NOMO-1 treated with DMSO at 0.1 percent for 48 hours (cell line): ENCODE measurements around the gene TCEAL2.
"Not testable (repeated sequence)": the region's sequence is repeated elsewhere in the genome, so short reads cannot be mapped to it uniquely, and the experiment has no call there.

Experiments
- DNase-seq: peaks from one replicate; lab custom pipeline; 2025; ENCODE audit not compliant: unreplicated experiment; lab: John Stamatoyannopoulos, UW

Gene TCEAL2

DNA sequence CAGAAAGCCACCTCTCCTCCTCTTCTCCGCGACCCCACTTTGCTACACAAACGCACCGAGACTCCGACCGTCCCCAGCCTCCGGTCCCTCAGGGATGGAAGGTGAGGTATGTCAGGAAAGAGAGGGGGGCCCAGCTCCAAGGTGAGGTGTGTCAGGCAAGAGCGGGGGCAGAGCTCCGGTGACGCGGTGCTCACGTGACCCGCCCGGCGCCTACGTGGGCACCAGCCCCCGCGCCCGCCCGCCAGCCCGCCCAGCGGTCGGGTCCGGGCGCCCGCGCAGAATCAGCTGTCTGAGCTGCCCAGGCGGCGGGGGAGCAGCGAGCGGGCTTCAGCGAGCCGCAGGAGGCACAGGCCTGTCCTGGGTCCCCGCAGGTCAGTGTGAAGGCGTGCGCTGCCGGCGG is at the start of gene TCEAL2:
TCEAL2 (plus strand) TSS at position 244 of the 400 bp plus-strand sequence. CDS start 1,152 bp downstream, outside the sequence.
- not testable (repeated sequence) for DNase-seq

DNA sequence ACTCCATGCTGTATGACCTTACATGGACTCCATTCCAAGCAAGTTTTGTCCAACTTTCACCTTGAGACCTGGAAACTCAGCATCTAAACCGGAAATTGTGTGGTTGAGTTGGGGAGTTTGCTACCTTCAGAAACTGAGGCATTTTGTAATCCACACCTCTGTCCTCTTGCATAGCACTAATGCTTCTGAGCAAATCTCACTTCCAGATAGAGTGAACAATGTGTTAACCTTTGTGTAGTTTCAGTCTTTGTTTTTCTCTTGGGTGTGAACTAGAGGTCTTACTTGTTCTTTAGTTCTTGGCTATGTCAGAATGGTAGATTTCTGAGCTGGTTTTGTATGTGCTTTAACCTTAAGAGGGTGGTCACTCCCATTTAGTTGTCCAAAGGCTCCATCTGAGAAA is 48.1 kb upstream of the TCEAL2 start:
- no peak for DNase-seq

DNA sequence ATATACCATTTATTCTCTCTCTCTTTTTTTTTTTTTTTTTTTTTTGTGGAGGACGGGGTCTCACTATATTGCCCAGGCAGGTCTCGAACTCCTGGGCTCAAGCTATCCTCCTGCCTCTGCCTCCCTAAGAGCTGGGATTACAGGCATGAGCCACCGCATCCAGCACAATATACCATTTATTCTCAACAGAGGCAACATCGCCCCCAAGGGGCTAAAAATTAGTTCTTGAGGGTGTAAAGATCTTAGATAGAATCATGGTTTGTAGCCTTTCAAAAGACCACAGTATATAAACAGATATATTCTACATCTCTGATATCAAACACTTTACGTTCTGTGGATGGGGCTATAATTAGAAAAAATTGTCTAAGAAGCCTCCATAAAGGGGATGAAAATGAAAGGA is 39.8 kb upstream of the TCEAL2 start:
- no peak for DNase-seq

DNA sequence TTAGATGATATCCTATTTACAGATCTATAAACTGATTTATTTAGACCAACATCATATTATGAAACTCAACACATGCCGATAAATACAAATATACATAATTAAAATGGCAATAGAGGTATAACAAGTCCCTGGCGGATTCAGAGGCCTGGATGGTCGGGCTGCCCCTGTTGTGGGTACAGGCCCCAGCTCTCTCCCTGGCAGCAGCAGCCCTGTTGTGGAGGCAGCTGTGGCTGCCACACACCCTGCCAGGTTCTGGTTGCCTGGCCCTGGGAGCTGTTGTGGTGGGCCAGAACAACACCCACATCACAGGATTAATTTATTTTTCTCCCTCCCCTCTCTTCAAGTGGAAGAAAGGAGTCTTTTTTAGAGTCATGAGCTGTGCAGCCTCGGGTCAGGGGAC is 12.1 kb upstream of the TCEAL2 start:
- no peak for DNase-seq

DNA sequence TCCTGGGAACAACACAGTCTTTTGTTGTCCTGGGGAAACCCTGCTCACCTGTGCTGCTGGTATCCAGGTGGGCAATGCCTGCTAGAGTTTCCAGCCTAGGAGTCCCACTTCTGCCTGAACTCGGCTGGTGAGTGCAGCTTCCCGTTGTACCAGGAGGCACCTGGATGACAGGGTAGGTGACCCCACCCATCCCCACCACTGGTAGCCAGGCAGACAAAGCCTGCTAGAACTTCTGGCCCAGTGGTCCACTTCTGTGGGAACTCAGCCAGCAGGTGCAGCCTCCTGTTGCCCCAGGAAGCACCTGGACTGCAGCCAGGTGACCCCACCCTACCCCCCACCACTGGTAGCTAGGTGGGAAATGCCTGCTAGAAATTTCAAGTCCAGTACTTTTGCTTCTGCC is 9.7 kb upstream of the TCEAL2 start:
- no peak for DNase-seq

DNA sequence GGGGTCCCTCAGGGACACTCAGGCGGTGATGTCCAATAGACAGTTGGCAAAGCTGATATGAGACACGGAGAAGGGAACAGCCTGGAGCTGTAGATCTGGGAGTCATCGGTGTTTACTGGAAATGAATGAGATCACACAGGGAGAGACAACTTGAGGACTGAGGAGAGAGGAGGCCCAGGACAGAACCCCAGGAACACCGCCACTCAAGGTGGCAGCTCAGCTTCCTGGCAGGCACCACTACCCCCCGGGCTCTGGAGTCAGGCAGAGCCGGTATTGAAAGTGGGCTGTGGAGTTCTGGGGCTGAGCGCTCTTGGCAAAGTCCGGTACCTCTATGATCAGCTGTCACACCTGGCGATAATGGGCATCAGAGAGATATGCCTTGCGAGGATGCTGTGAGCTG is 465 bp upstream of the TCEAL2 start:
- not testable (repeated sequence) for DNase-seq

DNA sequence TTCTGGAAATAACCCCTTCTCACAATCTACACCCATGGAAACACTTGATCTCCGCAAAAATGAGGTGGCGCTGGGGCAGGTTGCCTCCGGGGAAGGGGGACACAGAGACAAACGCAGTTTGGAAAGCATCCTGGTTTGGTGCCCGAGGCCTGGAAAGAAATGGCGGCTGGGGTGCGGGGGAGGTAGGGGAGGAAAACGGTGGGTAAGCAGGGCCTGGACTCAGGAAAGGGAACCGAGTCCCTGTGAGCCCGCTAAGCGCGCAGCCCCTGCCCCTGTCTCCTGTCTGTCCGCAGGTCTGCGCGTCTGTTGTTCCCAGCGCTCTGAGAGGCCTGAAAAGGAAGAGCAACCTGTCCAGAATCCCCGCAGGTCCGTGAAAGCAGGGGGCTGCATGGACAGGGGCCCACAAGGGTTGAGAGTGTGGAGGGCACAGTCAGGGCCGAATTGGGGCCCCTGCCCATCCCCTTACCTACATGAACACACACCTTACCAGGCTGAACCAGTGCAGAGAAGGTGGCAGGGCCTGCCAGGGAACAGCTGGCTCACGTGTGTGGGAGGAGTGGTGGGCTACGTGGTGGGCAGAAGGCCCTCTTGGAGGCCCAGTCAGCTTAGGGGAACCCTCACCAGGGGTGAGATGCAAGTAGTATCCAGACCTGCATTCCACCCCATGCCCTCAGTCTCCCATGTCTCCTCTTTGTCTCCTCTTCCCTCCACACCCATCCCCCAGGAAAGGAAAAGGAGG is 770 bp downstream of the TCEAL2 start:
- not testable (repeated sequence) for DNase-seq

DNA sequence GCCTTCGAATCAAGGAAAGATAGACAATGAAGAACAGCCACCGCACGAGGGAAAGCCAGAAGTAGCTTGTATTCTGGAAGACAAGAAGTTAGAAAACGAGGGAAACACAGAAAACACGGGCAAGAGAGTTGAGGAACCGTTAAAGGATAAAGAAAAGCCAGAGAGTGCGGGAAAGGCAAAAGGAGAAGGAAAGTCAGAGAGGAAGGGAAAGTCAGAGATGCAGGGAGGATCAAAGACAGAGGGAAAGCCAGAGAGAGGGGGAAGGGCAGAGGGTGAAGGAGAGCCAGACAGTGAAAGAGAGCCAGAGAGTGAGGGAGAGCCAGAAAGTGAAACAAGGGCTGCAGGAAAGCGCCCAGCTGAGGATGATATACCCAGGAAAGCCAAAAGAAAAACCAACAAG is 1.4 kb downstream of the TCEAL2 start:
- DNase-seq: no peak

DNA sequence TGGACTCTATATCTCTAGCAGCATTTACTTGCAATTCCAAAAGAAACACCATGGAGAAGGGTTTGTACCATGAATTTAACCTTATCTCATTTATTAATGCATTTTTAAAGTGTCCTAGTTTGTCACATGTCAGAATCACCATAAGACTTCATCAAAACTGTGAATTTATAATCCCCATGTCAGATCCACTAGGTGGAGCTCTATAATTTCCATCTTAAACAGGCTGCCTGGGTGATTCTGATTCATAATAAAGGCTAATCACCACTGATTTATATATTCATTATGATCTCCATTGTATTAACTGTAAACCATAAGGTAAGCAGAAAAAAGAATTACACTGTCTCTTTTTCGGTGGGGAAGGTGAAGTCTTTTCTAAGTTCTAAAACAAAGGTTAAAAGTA is 4.0 kb downstream of the TCEAL2 start:
- no peak for DNase-seq

DNA sequence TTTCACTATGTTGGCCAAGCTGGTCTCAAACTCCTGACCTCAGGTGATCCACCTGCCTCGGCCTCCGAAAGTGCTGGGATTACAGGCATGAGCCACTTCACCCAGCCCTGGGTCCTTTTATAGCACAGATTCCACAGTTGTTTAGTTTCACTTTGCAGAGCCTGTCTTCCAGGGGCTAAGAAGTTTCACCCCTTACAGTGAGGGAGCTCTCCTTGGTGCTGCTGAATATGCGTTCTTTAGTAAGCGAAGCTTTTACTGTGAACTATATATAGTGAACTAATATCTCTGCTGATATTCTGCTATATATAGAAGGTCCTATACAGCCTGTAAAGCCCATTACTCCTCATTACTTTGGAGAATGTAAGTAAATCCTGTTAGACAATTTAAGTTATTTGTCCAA is 12.6 kb downstream of the TCEAL2 start:
- no peak for DNase-seq

DNA sequence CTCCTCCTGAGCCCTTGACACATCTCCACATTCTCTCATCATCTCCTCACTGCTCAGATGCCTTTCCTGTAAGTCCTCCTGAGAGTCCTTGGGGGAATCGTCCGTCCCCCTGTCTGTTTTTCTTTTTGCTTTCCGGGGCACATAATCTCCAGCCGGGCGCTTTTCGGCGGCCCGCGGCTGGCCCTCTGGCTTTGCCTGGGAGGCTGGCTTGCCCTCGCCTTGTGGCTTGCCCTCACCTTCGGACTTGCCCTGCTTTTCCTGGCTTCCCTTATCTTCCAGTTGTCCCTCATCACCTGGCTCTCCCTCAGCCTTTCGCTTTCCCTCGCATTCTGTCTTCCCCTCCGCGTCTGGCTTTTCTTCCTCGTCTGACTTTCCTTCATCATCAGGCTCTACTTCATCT is 15.4 kb downstream of the TCEAL2 start:
- DNase-seq: not testable (repeated sequence)

DNA sequence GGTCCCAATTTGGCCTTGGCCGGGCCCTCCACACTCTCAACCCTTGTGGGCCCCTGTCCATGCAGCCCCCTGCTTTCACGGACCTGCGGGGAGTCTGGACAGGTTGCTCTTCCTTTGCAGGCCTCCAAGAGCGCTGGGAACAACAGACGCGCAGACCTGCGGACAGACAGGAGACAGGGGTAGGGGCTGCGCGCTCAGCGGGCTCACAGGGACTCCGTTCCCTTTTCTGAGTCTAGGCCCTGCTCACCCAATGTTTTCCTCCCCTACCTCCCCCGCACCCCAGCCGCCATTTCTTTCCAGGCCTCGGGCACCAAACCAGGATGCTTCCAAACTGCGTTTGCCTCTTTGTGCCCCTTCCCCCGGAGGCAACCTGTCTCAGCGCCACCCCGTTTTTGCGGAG is 16.2 kb downstream of the TCEAL2 start:
- DNase-seq: not testable (repeated sequence)

DNA sequence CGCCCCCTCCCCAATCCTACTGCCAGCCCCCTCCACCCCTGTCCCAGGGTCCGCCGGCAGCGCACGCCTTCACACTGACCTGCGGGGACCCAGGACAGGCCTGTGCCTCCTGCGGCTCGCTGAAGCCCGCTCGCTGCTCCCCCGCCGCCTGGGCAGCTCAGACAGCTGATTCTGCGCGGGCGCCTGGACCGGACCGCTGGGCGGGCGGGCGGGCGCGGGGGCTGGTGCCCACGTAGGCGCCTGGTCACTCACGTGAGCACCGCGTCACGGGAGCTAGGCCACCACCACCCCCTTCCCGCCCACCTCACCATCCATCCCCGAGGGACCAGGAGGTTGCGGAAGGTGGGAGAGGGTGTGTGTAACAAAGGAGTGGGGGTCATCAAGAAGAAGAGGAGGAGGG is 16.8 kb downstream of the TCEAL2 start, which contains the start of gene TCEAL6:
TCEAL6 (minus strand) TSS at position 208 of the 400 bp plus-strand sequence.
- not testable (repeated sequence) for DNase-seq

DNA sequence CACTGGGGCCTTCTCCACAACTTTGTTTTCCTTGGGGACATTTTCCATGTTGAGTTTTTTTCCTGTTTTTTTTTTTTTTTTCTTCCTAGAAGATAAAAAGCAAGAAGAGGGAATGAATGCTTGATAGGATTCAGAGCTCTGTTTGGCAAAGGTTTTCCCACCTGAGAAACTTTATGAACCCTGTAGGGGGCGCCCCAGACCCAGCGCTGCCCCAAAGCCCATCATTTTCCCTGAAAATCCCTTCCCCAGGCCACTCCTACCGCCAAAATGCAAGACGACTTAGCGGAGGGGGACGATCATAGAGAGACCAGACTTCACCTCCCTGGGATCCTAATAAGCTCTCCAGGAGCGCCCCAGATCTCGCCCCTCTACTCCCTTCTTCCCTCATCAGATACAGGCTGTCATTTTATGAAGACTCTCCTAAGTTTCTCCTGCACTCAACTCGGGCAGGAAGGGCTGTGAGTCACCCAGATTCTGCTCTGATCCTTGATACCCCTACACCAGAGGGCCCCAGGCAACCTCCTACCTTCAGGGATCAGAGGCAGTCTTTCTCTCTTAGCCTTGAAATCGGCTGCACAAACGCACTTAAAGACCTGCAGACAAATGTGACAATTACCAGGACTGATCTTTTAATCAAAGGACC is 28.9 kb downstream of the TCEAL2 start:
- DNase-seq: no peak

DNA sequence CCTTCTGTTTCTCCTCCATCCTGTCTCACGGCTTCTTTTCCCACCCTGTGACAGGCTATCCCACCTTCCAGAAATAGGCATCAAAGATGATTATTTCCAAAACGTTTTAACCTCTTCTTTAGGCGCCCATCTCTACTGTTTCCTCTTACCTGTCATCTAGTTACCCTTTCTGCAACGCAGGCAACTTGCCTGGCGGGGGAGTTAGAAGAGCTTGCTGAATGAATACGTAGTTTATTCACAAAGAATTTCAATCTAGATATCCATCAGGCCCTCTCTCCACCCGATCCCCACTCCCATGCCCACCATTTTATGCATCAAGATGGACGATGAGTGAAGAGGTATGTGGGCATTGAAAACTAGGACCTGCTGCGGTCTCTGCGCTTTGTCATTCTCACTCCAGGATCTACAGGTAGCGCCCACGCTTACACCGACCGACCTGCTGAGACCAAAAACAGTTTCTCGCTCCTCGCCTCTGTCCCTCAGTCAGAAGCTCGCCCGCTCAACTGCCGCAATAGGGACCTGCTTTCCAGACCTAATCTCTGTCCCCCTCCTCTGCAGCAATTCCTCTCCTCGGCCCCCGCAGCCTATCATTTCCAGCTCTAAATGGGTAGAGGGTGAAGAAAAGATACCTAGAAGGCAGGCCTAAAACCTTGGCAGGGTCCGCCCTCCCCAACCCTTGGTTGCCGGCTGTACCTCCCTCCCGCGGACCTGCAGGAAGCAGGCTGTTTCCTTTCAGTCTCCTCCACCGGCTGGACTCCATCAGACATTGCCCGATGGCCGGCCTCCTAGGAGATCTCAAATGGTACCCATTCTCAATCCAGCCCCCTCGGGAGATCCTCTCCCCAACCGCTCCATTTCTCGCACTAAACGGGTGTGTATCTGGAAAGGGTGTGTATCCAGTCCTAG is 29.7 kb downstream of the TCEAL2 start:
- no peak for DNase-seq

DNA sequence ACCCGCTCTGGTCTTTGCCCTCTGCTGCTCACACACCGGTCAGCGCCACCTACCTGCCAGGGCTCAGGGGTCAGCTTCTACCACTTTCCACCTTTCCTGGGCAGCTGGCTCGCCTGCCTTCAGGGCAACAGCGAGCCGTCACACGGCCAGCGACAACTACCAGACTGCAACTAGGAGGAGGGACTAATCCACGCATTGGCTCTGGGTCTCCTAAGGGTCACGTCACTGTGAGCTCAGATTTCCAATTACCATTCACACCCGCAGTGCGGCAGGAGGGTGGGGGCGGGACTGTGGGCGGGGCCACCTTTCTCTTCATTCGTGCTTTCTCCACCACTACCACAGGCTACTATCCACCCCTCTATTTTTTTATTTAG is 30.3 kb downstream of the TCEAL2 start, which contains the start of gene BEX5:
BEX5 (minus strand) TSS at position 172 of the 374 bp plus-strand sequence. CDS start 1,712 bp downstream, outside the sequence.
- peak; percentile 54 for DNase-seq
